Lower lobe of right lung (tissue), 2 donors: ENCODE measurements around the gene GTPBP1. TPM values are rescaled to one million over a fixed set of nuclear protein-coding genes. Genes with fewer than 3 reads are reported as not detected.

Source experiments
- ATAC-seq, 2 donors: fragments of 200-7000 bp; cut with Tn5 transposase; one replicate each; pipeline ENCODE4 v1.9.1; 2020 to 2022; ENCODE audit warnings: mild to moderate bottlenecking in 2 of 2, moderate library complexity in 2 of 2
- DNase-seq: peaks from one replicate; pipeline ENCODE4 v3.0.0-alpha.2; 2020
- H3K27ac ChIP-seq: fragments of 200-600 bp; one replicate; pipeline ENCODE4 v1.8.0; 2022
- H3K27me3 ChIP-seq: fragments of 200-600 bp; one replicate; pipeline ENCODE4 v1.8.0; 2022; ENCODE audit warnings: low read depth
- H3K36me3 ChIP-seq: fragments of 200-600 bp; one replicate; pipeline ENCODE4 v1.8.0; 2022; ENCODE audit warnings: mild to moderate bottlenecking
- H3K4me1 ChIP-seq: fragments of 200-600 bp; one replicate; pipeline ENCODE4 v1.8.0; 2022
- H3K4me3 ChIP-seq: fragments of 200-600 bp; one replicate; pipeline ENCODE4 v1.8.0; 2022; ENCODE audit warnings: mild to moderate bottlenecking
- H3K9me3 ChIP-seq: fragments of 200-600 bp; one replicate; pipeline ENCODE4 v1.8.0; 2022
- intact Hi-C: fragments of 100-400 bp; cut with DNase I; formaldehyde crosslinking; loops from one replicate; pipeline ENCODE4 v1.11.0; 2022
- total RNA-seq: library from RNA; stranded (reverse); fragmentation: NEBNext Ultra II Directional; extraction: Animal tissue kit (Norgen Biotek cat#: 25700); gene quantifications from one replicate; pipeline ENCODE4 v1.2.1, GENCODE V29; 2021
- TF ChIP-seq, protein P1 (sequence below): fragments of 200-600 bp; IDR thresholded peaks from one replicate; pipeline ENCODE4 v1.8.0; 2022; ENCODE audit warnings: antibody characterized with exemption, mild to moderate bottlenecking
- donor health status: DM: no; HTN: yes; CAD: no; lungs with severe emphysema.

GTPBP1 gene
- total RNA-seq, 1 donor from 2014 or later, result 66.7 TPM

DNA sequence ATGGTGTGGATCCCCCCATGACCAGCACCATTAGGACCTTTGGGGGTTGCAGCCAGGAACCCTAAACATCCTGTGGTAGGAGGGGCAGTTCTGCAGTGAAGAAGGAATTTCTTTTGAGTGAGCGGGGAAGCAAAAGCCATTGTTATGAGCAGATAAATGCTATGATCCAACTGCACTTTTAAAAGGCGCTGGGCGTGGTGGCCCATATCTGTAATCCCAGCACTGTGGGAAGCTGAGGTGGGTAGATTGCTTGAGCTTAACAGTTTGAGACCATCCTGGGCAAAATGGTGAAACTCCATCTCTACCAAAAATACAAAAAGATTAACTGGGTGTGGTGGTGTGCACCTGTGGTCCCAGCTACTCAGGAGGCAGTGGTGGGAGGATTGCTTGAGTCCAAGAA lies 29.9 kb upstream of the GTPBP1 start:
- Histone ChIP-seq H3K4me1 (no peaks in the 10 kb centered on the region), H3K36me3 (peaks cover 34% of the 10 kb centered on the region), H3K4me3 (no peak overlapping the region), H3K27me3 (no peaks in the 10 kb centered on the region), H3K27ac (no peak overlapping the region), H3K9me3 (no peaks in the 10 kb centered on the region)
- TF ChIP-seq, protein P1, sequence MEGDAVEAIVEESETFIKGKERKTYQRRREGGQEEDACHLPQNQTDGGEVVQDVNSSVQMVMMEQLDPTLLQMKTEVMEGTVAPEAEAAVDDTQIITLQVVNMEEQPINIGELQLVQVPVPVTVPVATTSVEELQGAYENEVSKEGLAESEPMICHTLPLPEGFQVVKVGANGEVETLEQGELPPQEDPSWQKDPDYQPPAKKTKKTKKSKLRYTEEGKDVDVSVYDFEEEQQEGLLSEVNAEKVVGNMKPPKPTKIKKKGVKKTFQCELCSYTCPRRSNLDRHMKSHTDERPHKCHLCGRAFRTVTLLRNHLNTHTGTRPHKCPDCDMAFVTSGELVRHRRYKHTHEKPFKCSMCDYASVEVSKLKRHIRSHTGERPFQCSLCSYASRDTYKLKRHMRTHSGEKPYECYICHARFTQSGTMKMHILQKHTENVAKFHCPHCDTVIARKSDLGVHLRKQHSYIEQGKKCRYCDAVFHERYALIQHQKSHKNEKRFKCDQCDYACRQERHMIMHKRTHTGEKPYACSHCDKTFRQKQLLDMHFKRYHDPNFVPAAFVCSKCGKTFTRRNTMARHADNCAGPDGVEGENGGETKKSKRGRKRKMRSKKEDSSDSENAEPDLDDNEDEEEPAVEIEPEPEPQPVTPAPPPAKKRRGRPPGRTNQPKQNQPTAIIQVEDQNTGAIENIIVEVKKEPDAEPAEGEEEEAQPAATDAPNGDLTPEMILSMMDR, result no peak
- intact Hi-C loops, result no loop called here
- no peak for DNase-seq
- ATAC-seq, result no peak

DNA sequence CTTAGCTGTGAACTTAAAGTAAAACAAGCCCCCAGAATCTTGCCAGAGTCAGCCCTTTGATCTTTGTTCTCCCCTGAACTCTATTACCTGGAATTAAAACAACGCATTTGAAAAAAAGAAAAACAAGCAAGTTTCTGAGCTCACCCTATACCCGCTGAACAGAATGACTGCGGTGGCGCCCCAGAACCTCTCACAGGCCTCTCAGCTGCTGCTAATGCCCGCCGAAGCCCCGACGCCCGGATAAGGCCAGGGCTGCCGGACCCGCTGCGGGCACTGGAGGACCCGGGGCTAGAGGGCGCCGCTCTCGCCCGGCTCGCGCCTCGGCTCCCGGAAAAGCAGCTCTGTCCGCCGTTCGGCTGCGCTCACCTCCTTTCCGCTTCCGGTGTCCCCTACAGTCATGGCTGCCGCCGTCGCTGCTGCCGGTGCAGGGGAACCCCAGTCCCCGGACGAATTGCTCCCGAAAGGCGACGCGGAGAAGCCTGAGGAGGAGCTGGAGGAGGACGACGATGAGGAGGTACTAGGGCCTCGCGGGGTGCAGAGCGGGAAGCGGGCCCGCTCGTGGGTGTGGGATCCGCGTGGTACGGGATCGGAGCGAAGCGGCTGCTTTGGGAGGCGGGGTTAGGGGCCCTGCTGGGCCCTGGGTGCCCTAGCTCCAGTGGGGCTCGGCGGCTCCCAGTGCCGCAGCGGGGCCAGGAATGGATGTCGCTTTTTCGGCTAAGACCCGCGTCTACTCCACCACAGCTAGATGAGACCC lies 24.0 kb upstream of the GTPBP1 start, which contains the start of gene TOMM22:
Gene TOMM22 (plus strand): TSS at position 376 of the 754 bp plus-strand sequence. CDS start 22 bp downstream, at position 398.
- intact Hi-C loops, result no loop called here
- H3K36me3 ChIP-seq, result peaks cover 36% of the 10 kb centered on the region
- H3K27me3 ChIP-seq, result no peaks in the 10 kb centered on the region
- H3K27ac ChIP-seq, result peak within 1 kb of the TSS; percentile 80
- H3K9me3 ChIP-seq, result no peaks in the 10 kb centered on the region
- H3K4me3 ChIP-seq, result peak within 1 kb of the TSS; percentile 88
- DNase-seq (peak; percentile 95), ATAC-seq (peak; percentile 99)
- peaks cover 19% of the 10 kb centered on the region for H3K4me1 ChIP-seq
- TF ChIP-seq, protein P1, result peak; percentile 78

DNA sequence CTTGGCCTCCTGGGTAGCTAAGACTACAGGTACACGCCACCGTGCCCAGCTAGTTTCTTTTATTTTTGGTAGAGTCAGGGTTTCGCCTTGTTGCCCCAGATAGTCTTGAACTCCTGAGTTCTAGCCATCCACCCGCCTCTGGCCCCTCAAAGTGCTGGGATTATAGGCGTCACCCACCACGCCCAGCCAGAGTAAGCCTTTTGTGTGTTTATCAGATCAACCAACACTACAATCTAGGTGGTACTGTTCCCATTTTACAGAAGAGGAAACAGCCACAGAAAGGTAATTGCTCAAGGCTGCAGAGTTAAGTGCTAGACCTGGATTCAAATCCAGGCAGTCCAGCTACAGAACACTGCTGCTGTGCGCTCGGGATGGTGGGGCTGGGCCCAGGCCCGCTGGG lies 20.8 kb upstream of the GTPBP1 start:
- Histone ChIP-seq H3K36me3 (peaks cover 67% of the 10 kb centered on the region), H3K4me3 (no peak overlapping the region), H3K27ac (no peak overlapping the region), H3K9me3 (no peaks in the 10 kb centered on the region), H3K27me3 (no peaks in the 10 kb centered on the region), H3K4me1 (peaks cover 19% of the 10 kb centered on the region)
- ATAC-seq, result no peak
- intact Hi-C loops, result no loop called here
- DNase-seq, result no peak
- TF ChIP-seq, protein P1, result no peak

DNA sequence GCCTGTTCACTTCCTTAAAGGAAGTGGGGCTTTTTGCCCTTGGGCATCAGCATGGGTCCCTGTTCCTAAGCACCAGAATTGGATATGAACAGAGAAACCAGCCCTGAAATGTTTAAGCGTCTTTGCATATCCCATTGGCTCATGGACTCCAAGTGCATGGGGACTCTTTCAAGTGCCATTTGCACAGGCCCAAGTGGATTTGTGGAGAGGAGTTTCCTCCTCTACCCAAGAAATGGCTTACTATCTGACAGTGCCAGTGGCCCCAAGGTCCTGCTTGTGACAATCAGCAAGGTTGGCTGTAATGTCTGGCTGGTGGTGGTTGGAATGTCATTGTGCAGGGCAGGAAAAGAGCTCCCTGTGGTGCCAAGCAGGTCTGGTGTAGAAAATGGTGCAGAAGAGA lies 20.0 kb upstream of the GTPBP1 start:
- intact Hi-C loops, result no loop called here
- no peak for DNase-seq
- no peaks in the 10 kb centered on the region for H3K27me3 ChIP-seq
- H3K27ac ChIP-seq, result no peak overlapping the region
- TF ChIP-seq, protein P1, result no peak
- ATAC-seq, result no peak
- H3K9me3 ChIP-seq, result no peaks in the 10 kb centered on the region
- peaks cover 19% of the 10 kb centered on the region for H3K4me1 ChIP-seq
- no peak overlapping the region for H3K4me3 ChIP-seq
- H3K36me3 ChIP-seq, result peaks cover 72% of the 10 kb centered on the region

DNA sequence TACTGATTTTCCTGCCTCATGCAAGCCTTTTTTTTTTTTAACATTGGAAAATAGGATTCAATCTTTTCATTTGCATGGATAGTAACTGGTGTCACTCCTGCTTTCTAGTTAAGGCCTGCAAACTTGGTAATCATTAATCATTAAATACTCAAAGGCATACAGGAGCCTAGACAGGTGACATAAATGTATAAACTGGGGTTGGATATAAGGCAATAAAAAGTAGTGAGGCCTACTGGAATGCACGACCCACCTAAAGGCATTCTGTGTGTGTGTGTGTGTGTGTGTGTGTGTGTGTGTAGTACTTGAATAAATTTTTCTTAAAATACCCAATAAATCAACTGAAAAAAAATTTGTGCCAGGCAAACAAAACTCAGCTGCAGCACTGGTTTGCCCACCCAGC lies 16.1 kb upstream of the GTPBP1 start:
- Histone ChIP-seq H3K27me3 (no peaks in the 10 kb centered on the region), H3K27ac (no peak overlapping the region), H3K4me1 (peaks cover 15% of the 10 kb centered on the region), H3K36me3 (peaks cover 79% of the 10 kb centered on the region), H3K4me3 (no peak overlapping the region), H3K9me3 (no peaks in the 10 kb centered on the region)
- TF ChIP-seq, protein P1, result no peak
- no peak for ATAC-seq
- no peak for DNase-seq
- intact Hi-C loops, result no loop called here
